ENCODE data around the gene KIAA0319L.
A peak's percentile ranks its signal among the peaks of the same experiment; 100 is the strongest.

The KIAA0319L gene

DNA sequence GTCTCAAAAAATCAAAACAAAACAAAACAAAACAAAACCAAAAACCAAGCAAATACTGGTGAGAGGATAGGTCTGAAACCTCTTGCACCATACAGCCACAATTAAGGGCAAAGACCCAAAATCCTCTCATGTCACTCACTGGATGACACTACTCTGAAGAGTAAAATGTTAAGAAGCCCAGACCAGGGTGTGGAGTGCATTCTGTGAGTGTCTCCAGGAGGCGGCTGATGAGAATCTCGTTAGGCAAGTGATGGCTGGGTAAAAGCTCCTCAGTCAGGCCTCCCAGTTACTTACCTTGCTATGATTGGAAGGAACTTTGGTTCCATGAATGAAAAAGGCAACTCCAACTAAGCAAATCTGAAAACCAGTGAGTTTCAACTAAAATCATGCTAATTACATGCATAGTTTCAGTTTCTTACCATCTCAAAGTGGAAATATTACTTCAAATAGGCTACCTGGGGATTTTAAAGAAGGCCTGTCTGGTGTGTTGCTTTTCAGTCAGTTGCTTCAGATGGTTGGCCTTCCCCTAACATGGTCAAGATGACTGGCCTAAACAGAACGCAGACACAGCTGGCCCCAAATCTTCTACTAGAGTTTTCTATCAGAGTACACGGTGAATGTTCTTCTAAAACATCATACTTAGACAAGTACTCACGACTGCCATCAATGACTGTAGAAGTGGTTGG, 95.1 kb downstream of the KIAA0319L start:
- TF ChIP-seq, protein P1, sequence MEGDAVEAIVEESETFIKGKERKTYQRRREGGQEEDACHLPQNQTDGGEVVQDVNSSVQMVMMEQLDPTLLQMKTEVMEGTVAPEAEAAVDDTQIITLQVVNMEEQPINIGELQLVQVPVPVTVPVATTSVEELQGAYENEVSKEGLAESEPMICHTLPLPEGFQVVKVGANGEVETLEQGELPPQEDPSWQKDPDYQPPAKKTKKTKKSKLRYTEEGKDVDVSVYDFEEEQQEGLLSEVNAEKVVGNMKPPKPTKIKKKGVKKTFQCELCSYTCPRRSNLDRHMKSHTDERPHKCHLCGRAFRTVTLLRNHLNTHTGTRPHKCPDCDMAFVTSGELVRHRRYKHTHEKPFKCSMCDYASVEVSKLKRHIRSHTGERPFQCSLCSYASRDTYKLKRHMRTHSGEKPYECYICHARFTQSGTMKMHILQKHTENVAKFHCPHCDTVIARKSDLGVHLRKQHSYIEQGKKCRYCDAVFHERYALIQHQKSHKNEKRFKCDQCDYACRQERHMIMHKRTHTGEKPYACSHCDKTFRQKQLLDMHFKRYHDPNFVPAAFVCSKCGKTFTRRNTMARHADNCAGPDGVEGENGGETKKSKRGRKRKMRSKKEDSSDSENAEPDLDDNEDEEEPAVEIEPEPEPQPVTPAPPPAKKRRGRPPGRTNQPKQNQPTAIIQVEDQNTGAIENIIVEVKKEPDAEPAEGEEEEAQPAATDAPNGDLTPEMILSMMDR (IDR thresholded peaks at IDR 0.05; ENCODE audit: borderline replicate concordance, control extremely low read depth, extremely low read depth, insufficient read depth, missing control alignments) = no peak
- in situ Hi-C loops (cut with MboI; ENCODE audit: low sequenced_read_pairs, unreplicated experiment) = loop anchor here (25.0 kb wide), 1 partner anchor 250 kb away; the partner anchor contains the start of gene C1orf216
- DNase-seq (ENCODE audit: low spot score) = peak; percentile 44

DNA sequence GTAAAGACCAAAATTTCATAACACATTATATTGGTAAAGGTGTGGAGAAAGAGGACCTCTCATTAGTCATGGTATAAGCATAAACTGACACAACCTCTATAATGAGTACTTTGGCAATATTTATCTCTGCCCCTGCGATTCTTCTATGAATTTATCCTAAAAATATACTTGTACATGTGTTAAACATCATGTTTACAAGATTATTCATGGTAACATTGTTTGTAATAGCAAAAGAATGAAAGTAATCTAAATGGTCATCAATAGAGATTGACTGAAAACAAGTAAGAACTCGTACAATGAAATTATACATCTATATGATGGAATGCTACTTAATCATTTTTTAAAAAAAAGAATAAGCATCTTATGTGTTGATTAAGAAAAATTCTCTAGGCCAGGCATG, 96.4 kb downstream of the KIAA0319L start:
- no peak for DNase-seq (ENCODE audit: low spot score)
- in situ Hi-C loops (cut with MboI; ENCODE audit: low sequenced_read_pairs, unreplicated experiment) = loop anchor here (25.0 kb wide), 1 partner anchor 252 kb away; the partner anchor contains the start of gene C1orf216
- TF ChIP-seq, protein P1 (IDR thresholded peaks at IDR 0.05; ENCODE audit: borderline replicate concordance, control extremely low read depth, extremely low read depth, insufficient read depth, missing control alignments) = no peak

DNA sequence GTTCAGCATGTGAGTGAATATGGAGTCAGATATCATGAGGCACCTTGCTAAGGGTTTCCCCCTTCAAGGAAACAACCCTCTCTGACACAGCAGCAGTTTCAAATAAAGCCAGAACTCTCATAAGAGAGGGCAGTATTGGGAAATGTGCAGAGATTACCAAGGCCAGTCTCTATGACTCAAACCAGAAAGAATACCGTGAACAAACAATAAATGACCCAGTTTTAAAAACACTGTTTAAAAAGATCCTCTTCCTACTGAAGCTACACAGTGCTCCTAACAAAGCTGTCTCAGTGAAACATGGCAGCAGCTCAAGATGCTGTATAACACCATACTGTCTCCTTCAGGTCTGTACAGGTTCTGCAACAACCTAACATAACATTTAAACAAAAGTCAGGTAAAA, 102.6 kb downstream of the KIAA0319L start:
- TF ChIP-seq, protein P1 (IDR thresholded peaks at IDR 0.05; ENCODE audit: borderline replicate concordance, control extremely low read depth, extremely low read depth, insufficient read depth, missing control alignments) = no peak
- DNase-seq (ENCODE audit: low spot score) = no peak
- in situ Hi-C loops (cut with MboI; ENCODE audit: low sequenced_read_pairs, unreplicated experiment) = loop anchor here (5.0 to 25.0 kb wide), 2 partner anchors 108 to 258 kb away; partner anchors contain the start of gene C1orf216

DNA sequence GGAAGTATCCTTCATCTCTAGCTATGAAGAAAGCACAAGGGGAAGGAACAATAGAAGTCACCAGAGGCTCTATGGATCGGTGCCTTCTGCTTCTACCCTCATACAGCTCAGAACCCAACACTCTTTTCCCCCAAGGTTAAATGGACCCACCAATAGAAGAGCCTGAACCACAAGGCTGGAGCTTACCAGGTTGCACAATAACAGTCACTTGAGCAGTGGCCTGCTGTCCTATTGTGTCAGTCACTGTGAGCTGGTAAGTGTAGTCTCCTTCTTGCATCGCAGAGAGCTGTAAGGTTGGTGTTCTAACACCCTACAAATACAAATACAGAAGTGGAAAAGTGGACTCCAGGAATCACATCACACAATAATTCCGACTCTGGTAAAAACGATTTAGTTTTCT, 103.0 kb downstream of the KIAA0319L start:
- in situ Hi-C loops (cut with MboI; ENCODE audit: low sequenced_read_pairs, unreplicated experiment) = loop anchor here (25.0 kb wide), 1 partner anchor 258 kb away; the partner anchor contains the start of gene C1orf216
- no peak for DNase-seq (ENCODE audit: low spot score)

DNA sequence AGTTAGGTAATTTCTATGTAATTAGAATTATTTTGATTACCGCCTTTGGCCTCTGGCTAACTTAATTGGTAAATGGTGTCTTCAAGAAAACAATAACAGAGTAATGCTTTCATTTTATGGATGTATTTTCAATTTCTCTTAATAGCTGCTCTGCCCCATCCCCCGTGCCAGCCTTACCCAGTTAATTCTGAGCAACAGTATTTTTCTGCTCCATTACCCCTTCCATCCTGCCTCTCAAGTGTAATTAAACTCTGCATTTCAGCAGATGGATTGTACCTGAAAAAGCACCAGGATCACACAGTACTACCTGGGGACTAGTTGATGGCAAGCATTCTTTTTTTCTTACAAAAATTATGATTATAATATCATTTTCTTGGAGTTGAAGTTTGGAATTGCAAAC, 104.2 kb downstream of the KIAA0319L start:
- DNase-seq (ENCODE audit: low spot score) = no peak
- in situ Hi-C loops (cut with MboI; ENCODE audit: low sequenced_read_pairs, unreplicated experiment) = loop anchor here (25.0 kb wide), 1 partner anchor 259 kb away; the partner anchor contains the start of gene C1orf216
- TF ChIP-seq, protein P1 (IDR thresholded peaks at IDR 0.05; ENCODE audit: borderline replicate concordance, control extremely low read depth, extremely low read depth, insufficient read depth, missing control alignments) = no peak

More for the DNA sequence above, 103.0 kb downstream of the KIAA0319L start:
- TF ChIP-seq, protein P1 (IDR thresholded peaks at IDR 0.05; ENCODE audit: borderline replicate concordance, control extremely low read depth, extremely low read depth, insufficient read depth, missing control alignments) = no peak

DNA sequence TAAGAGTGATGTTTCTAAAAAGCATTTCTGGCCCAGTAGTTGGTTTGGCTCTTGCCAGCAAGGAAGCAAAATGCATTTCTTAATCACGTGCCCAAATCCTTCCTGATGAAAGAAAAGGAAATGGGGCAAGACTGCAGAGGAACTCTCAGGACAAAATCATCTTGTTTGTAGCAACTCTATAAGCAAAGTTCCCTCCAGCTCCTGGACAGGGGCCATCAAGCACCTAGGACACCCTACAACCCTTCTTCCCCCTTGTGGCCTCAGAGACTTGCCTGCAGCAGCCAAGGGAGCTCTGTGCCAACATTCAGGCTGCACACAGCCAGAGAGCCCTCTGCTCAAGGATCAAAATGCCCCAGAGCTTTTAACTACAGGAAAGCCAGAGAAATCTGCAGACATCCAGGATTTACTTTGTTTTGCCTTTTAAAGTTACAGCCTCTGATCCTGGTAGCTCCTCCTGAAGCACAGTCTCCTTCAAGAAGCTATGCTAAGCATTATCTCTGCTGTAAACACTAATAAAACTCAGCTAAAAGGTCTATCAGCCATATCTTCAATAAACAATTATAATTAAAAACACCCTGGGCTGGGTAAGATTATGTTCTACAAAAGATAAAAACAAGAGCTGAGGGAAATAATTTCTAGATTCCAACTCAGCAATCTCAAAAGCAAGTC, 105.0 kb downstream of the KIAA0319L start:
- in situ Hi-C loops (cut with MboI; ENCODE audit: low sequenced_read_pairs, unreplicated experiment) = loop anchor here (25.0 kb wide), 1 partner anchor 260 kb away; the partner anchor contains the start of gene C1orf216
- DNase-seq (ENCODE audit: low spot score) = no peak
- TF ChIP-seq, protein P1 (IDR thresholded peaks at IDR 0.05; ENCODE audit: borderline replicate concordance, control extremely low read depth, extremely low read depth, insufficient read depth, missing control alignments) = no peak

Data from GM13976 (cell line).